Measurements from ENCODE around the gene FOXI1. TPM values are rescaled to one million over a fixed set of nuclear protein-coding genes. Genes with fewer than 3 reads are reported as not detected.

FOXI1 gene
- total and polyA plus RNA-seq, 11 donors = not detected

GRCh38 chr5:170110403-170111087 lies 4.8 kb downstream of the FOXI1 start:
- Histone ChIP-seq H3K27ac (no peak overlapping the region), H3K4me3 (no peak overlapping the region), H3K9me3 (peaks cover 0 to 5% (median 0%) of the 10 kb centered on the region in 12 donors), H3K27me3 (no peaks in the 10 kb centered on the region), H3K4me1 (no peaks in the 10 kb centered on the region), H3K36me3 (no peaks in the 10 kb centered on the region)
- WGBS, 4 donors = 71 to 90% (median 73%) methylated on average over 3 of the region's 3 CpGs
- intact Hi-C loops (cut with DNase I) = no loop called here
- no peak for DNase-seq
- no peak for ATAC-seq
- no peak for TF ChIP-seq POLR2A (IDR thresholded peaks at IDR 0.05)
- TF ChIP-seq CTCF (IDR thresholded peaks at IDR 0.05) = no peak

GRCh38 chr5:170111088-170111785 lies 5.5 kb downstream of the FOXI1 start:
- H3K4me3 ChIP-seq = no peak overlapping the region
- TF ChIP-seq CTCF (IDR thresholded peaks at IDR 0.05) = no peak
- no peak for TF ChIP-seq POLR2A (IDR thresholded peaks at IDR 0.05)
- DNase-seq (no peak), ATAC-seq (no peak)
- peaks cover 0 to 7% (median 0%) of the 10 kb centered on the region in 12 donors for H3K9me3 ChIP-seq
- 70 to 81% (median 71%) methylated on average over 7 to 8 of the region's 8 CpGs for WGBS, 4 donors
- H3K27ac ChIP-seq = no peak overlapping the region
- no peaks in the 10 kb centered on the region for H3K4me1 ChIP-seq
- intact Hi-C loops (cut with DNase I) = no loop called here
- no peaks in the 10 kb centered on the region for H3K36me3 ChIP-seq
- no peaks in the 10 kb centered on the region for H3K27me3 ChIP-seq

- 60 to 69% (median 66%) methylated on average over 6 of the region's 6 CpGs for WGBS, 4 donors
- TF ChIP-seq POLR2A (IDR thresholded peaks at IDR 0.05) (no peak), CTCF (IDR thresholded peaks at IDR 0.05) (no peak)
- no peak overlapping the region for H3K27ac ChIP-seq
- no peaks in the 10 kb centered on the region for H3K36me3 ChIP-seq
- ATAC-seq = no peak
- no peaks in the 10 kb centered on the region for H3K27me3 ChIP-seq
- no peaks in the 10 kb centered on the region for H3K4me1 ChIP-seq
- H3K4me3 ChIP-seq = no peak overlapping the region
- H3K9me3 ChIP-seq = peaks cover 0 to 7% (median 0%) of the 10 kb centered on the region in 12 donors
- intact Hi-C loops (cut with DNase I) = no loop called here
- no peak for DNase-seq
Observed at GRCh38 chr5:170112876-170113521, 7.3 kb downstream of the FOXI1 start.

- Histone ChIP-seq H3K4me1 (no peaks in the 10 kb centered on the region), H3K27me3 (no peaks in the 10 kb centered on the region), H3K9me3 (peaks cover 0 to 7% (median 0%) of the 10 kb centered on the region in 12 donors), H3K4me3 (no peak overlapping the region), H3K36me3 (no peaks in the 10 kb centered on the region), H3K27ac (no peak overlapping the region)
- intact Hi-C loops (cut with DNase I) = no loop called here
- TF ChIP-seq CTCF (IDR thresholded peaks at IDR 0.05) = no peak
- no peak for TF ChIP-seq POLR2A (IDR thresholded peaks at IDR 0.05)
- 75 to 81% (median 80%) methylated on average over 3 of the region's 3 CpGs for WGBS, 4 donors
- DNase-seq (no peak), ATAC-seq (no peak)
Observed at GRCh38 chr5:170113522-170113900, 7.8 kb downstream of the FOXI1 start.

All from heart left ventricle (tissue), 16 donors.